GM18868 (cell line): ENCODE data around the gene ANGPTL8.

Experiments used
- ATAC-seq: cut with Tn5 transposase; IDR thresholded peaks from one replicate; pipeline ENCODE4 v1.9.1; 2021; ENCODE audit warnings: mild to moderate bottlenecking, moderate library complexity; ENCODE audit not compliant: unreplicated experiment

The ANGPTL8 gene

GRCh38 chr19:11239377-11240000 lies at the start of gene ANGPTL8:
Gene ANGPTL8 (plus strand): TSS chr19:11239619. CDS start chr19:11239638, 19 bp downstream.
- ATAC-seq: no peak

GRCh38 chr19:11190501-11190900 lies 48.9 kb upstream of the ANGPTL8 start:
- no peak for ATAC-seq

GRCh38 chr19:11191273-11191755 lies 48.1 kb upstream of the ANGPTL8 start:
- ATAC-seq: no peak

GRCh38 chr19:11191934-11192333 lies 47.5 kb upstream of the ANGPTL8 start:
- ATAC-seq: no peak

GRCh38 chr19:11192957-11193939 lies 46.2 kb upstream of the ANGPTL8 start:
- no peak for ATAC-seq

GRCh38 chr19:11194173-11194572 lies 45.2 kb upstream of the ANGPTL8 start:
- ATAC-seq: no peak

- ATAC-seq: no peak
Observed at GRCh38 chr19:11194656-11195558, 44.5 kb upstream of the ANGPTL8 start.

- ATAC-seq: no peak
Observed at GRCh38 chr19:11195681-11196080, 43.7 kb upstream of the ANGPTL8 start.

- no peak for ATAC-seq
Observed at GRCh38 chr19:11196406-11197287, 42.8 kb upstream of the ANGPTL8 start.

GRCh38 chr19:11197291-11198174 lies 41.9 kb upstream of the ANGPTL8 start, which contains the start of gene KANK2:
Gene KANK2 (minus strand): TSS chr19:11197545. CDS start chr19:11194511, 3,034 bp downstream.
- ATAC-seq: peak; percentile 79

- ATAC-seq: no peak
Observed at GRCh38 chr19:11198175-11198534, 41.3 kb upstream of the ANGPTL8 start.

GRCh38 chr19:11198769-11199424 lies 40.5 kb upstream of the ANGPTL8 start:
- no peak for ATAC-seq

GRCh38 chr19:11199517-11199916 lies 39.9 kb upstream of the ANGPTL8 start:
- ATAC-seq: no peak

- ATAC-seq: no peak
Observed at GRCh38 chr19:11200015-11200574, 39.3 kb upstream of the ANGPTL8 start.

- no peak for ATAC-seq
Observed at GRCh38 chr19:11200931-11201330, 38.5 kb upstream of the ANGPTL8 start.

- ATAC-seq: no peak
Observed at GRCh38 chr19:11201791-11202190, 37.6 kb upstream of the ANGPTL8 start.

GRCh38 chr19:11202488-11203193 lies 36.8 kb upstream of the ANGPTL8 start:
- ATAC-seq: no peak
